ENCODE data around the gene ELL2. TPM values are rescaled to one million over a fixed set of nuclear protein-coding genes. Genes with fewer than 3 reads are reported as not detected.
A peak's percentile ranks its signal among the peaks of the same experiment; 100 is the strongest.

The ELL2 gene
- total RNA-seq, 3 donors from 2014 or later: 95.7 to 211 (median 168) TPM

DNA sequence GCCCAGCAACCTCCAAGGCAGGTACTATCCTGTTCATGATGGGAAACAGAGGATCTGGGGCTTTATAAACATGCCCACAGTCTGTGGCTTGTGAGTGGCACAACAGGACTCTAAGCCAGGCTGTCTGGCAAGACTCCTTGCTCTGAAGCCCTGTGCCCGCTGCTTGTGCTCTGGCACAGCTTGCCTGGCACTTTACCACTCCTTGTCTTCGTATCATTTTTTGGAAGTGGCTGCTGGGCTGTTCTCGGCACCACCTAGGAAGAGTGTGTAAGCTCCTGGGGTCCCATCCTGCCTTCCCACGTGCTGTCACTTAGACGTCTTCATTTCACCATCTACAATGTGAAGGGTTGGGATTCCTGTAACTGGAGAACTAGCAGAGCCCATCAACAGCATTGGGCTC is 79.8 kb downstream of the ELL2 start:
- no peak for TF ChIP-seq POLR2AphosphoS5 (IDR thresholded peaks at IDR 0.05)
- TF ChIP-seq, protein P1, sequence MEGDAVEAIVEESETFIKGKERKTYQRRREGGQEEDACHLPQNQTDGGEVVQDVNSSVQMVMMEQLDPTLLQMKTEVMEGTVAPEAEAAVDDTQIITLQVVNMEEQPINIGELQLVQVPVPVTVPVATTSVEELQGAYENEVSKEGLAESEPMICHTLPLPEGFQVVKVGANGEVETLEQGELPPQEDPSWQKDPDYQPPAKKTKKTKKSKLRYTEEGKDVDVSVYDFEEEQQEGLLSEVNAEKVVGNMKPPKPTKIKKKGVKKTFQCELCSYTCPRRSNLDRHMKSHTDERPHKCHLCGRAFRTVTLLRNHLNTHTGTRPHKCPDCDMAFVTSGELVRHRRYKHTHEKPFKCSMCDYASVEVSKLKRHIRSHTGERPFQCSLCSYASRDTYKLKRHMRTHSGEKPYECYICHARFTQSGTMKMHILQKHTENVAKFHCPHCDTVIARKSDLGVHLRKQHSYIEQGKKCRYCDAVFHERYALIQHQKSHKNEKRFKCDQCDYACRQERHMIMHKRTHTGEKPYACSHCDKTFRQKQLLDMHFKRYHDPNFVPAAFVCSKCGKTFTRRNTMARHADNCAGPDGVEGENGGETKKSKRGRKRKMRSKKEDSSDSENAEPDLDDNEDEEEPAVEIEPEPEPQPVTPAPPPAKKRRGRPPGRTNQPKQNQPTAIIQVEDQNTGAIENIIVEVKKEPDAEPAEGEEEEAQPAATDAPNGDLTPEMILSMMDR (IDR thresholded peaks at IDR 0.05): no peak
- TF ChIP-seq POLR2A (IDR thresholded peaks at IDR 0.05): no peak
- intact Hi-C loops (cut with DNase I; ENCODE audit: low total_unique reads): no loop called here
- no peak for DNase-seq (ENCODE audit: low spot score in 2 of 2)

DNA sequence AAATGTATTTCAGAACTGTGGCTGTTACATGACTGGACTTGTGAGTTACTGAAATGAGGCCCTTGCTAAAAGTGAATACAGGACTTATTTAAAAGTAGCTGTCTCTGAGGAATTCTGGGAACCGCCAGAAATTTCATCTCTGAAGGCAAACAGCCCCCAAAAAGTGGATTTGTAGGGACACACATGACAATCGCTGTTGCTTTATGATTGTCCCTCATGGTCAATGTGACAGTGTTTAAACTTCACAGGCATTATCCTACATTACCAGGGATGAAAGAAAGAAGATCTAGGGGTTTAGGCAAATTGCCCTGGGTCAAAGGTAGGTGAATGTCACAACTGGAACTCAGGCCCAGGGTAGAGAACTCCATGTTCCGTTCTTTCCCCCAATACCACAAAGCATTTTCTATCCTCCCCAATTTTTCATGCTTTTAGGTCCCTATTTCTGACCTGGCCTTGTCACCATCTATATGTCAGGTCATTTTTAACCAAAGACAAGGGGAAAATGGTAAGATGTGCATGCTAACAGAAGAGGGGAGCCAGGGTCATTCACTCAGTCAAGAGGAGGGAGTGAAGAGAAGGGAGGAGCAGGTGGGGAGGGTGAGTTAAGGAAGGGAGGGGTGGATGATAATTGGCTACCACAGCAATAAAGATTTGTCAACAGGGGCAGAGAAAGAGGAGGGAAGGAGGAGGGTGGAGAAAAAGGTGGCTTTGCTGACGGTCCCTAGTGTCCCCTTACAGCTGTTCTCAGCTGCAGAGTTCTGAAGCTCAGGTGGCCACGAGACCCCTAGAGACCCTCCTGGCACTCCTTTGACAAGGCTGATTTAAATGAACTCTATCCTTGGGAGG is 81.3 kb downstream of the ELL2 start:
- no peaks in the 10 kb centered on the region for H3K27me3 ChIP-seq
- H3K36me3 ChIP-seq: no peaks in the 10 kb centered on the region
- no peaks in the 10 kb centered on the region for H3K9me3 ChIP-seq
- no peak overlapping the region for H3K4me3 ChIP-seq
- H3K4me1 ChIP-seq: no peaks in the 10 kb centered on the region
- DNase-seq (ENCODE audit: low spot score in 2 of 2): no peak
- no peak for TF ChIP-seq POLR2A (IDR thresholded peaks at IDR 0.05)
- TF ChIP-seq POLR2AphosphoS5 (IDR thresholded peaks at IDR 0.05): no peak
- TF ChIP-seq, protein P1 (IDR thresholded peaks at IDR 0.05): no peak
- no peak overlapping the region for H3K27ac ChIP-seq
- intact Hi-C loops (cut with DNase I; ENCODE audit: low total_unique reads): no loop called here

More for the DNA sequence above, 79.8 kb downstream of the ELL2 start:
- Histone ChIP-seq H3K27me3 (no peaks in the 10 kb centered on the region), H3K4me1 (no peaks in the 10 kb centered on the region), H3K4me3 (no peak overlapping the region), H3K27ac (peak overlapping the region in 1 of 2 donors; percentile 14), H3K9me3 (no peaks in the 10 kb centered on the region), H3K36me3 (no peaks in the 10 kb centered on the region)

DNA sequence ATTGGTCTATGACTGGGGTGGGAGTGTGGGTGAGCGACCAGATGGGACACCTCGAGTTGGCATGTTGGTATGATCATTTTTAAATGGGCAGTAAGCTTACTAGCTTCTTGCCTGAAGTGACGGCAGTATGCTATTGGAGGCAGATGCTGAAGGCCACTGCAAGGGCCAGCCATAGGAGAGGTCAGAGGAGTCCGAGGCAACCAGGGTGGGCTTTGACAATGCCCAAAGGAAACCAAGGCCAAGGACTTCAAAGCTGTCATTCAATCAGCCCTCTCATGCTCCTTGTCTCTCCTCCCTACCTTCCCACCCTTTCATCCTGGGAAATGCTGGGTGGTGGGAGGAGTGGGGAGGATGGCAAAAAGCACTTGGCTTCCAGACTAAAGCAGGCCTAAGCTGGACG is 82.0 kb downstream of the ELL2 start:
- Histone ChIP-seq H3K36me3 (no peaks in the 10 kb centered on the region), H3K27me3 (no peaks in the 10 kb centered on the region), H3K27ac (no peak overlapping the region), H3K4me3 (no peak overlapping the region), H3K4me1 (no peaks in the 10 kb centered on the region), H3K9me3 (no peaks in the 10 kb centered on the region)
- TF ChIP-seq POLR2AphosphoS5 (IDR thresholded peaks at IDR 0.05): no peak
- no peak for TF ChIP-seq POLR2A (IDR thresholded peaks at IDR 0.05)
- TF ChIP-seq, protein P1 (IDR thresholded peaks at IDR 0.05): no peak
- no peak for DNase-seq (ENCODE audit: low spot score in 2 of 2)
- intact Hi-C loops (cut with DNase I; ENCODE audit: low total_unique reads): no loop called here

DNA sequence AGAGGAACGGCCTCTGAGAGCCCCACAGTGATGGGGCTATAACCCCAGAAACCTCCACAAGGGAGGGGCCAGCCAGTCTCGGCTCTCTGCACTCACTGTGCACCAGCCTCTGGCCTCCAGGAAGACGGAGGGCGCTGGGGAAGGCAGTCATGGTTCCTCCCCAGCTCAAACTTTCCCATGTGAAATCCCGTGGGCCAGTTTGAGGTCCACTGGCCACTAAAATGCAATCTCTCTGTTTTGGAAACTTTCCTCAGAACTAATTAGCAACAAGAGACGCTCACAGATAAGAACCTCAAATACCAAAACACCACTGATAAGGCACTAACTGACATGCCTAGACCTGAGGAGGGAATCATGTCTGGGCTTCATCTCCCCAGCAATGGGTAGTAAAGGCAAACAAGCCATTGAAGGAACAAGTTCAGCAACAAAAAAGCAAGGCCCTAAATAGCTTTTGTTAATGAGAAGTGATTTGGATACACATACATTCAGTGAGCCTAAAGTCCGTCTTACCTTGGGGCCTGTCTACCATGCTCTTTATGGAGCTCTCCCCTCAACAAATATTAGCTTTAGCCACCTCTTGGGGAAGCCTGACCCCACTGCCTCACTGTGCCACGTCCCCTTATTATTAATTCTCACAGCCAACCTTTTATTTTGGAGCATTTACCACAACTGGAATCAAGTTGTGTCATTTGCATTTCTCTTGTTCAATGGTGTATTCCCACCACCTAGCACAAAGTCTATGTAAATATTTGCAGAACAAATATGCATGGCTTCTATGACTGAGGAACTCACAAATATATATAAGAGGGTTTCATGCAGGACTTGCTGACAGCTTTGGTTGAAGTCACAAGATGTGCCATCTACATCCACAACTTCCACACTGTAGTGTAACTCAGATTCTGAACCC is 83.0 kb downstream of the ELL2 start:
- no peak for DNase-seq (ENCODE audit: low spot score in 2 of 2)
- Histone ChIP-seq H3K4me1 (no peaks in the 10 kb centered on the region), H3K4me3 (no peak overlapping the region), H3K27ac (no peak overlapping the region), H3K27me3 (no peaks in the 10 kb centered on the region), H3K36me3 (no peaks in the 10 kb centered on the region), H3K9me3 (no peaks in the 10 kb centered on the region)
- TF ChIP-seq POLR2A (IDR thresholded peaks at IDR 0.05) (no peak), POLR2AphosphoS5 (IDR thresholded peaks at IDR 0.05) (no peak)
- TF ChIP-seq, protein P1 (IDR thresholded peaks at IDR 0.05): no peak
- intact Hi-C loops (cut with DNase I; ENCODE audit: low total_unique reads): no loop called here

DNA sequence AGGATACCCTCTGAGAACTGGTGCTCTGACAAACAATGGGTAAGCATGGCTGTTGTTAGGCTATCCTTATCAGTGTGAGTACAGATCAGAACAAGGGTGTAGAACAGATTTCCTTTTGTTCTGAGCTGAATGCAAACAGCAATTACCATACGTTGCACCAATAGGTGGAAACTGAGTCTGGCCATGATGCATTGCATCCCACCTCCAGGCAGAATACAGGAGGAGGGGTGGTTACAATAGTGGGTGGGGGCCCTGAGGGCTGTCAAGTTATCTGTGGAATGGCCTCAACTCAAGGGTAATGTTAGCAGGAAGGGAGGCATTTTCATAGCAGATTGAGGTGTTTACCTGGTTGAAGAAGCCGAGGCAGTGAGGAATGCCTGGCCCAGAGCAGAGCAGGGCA is 84.9 kb downstream of the ELL2 start:
- no peaks in the 10 kb centered on the region for H3K27me3 ChIP-seq
- TF ChIP-seq, protein P1 (IDR thresholded peaks at IDR 0.05): no peak
- TF ChIP-seq POLR2AphosphoS5 (IDR thresholded peaks at IDR 0.05) (no peak), POLR2A (IDR thresholded peaks at IDR 0.05) (no peak)
- intact Hi-C loops (cut with DNase I; ENCODE audit: low total_unique reads): no loop called here
- H3K27ac ChIP-seq: no peak overlapping the region
- H3K4me3 ChIP-seq: no peak overlapping the region
- no peaks in the 10 kb centered on the region for H3K36me3 ChIP-seq
- H3K9me3 ChIP-seq: no peaks in the 10 kb centered on the region
- DNase-seq (ENCODE audit: low spot score in 2 of 2): no peak
- H3K4me1 ChIP-seq: no peaks in the 10 kb centered on the region
